Islet precursor cell (in vitro differentiated cells): ENCODE results near the gene PSMA2.
A peak's percentile ranks its signal among the peaks of the same experiment; 100 is the strongest.

ENCODE experiments used
- DNase-seq: peaks from one replicate; pipeline ENCODE4 v3.0.0-alpha.2; 2018

PSMA2 gene

GRCh38 chr7:42939457-42940240, 7.7 kb upstream of the PSMA2 start:
- DNase-seq: no peak

- no peak for DNase-seq
Observed at GRCh38 chr7:42935861-42936260, 3.9 kb upstream of the PSMA2 start.

- no peak for DNase-seq
Observed at GRCh38 chr7:42934291-42934690, 2.3 kb upstream of the PSMA2 start.

GRCh38 chr7:42932811-42933591, 1.0 kb upstream of the PSMA2 start:
- DNase-seq: no peak

- no peak for DNase-seq
Observed at GRCh38 chr7:42931447-42931833, 534 bp downstream of the PSMA2 start.

GRCh38 chr7:42930889-42931288, 1.1 kb downstream of the PSMA2 start:
- DNase-seq: no peak

- no peak for DNase-seq
Observed at GRCh38 chr7:42929449-42929848, 2.5 kb downstream of the PSMA2 start.

GRCh38 chr7:42928754-42929153, 3.2 kb downstream of the PSMA2 start:
- DNase-seq: no peak

GRCh38 chr7:42926204-42926603, 5.8 kb downstream of the PSMA2 start:
- DNase-seq: no peak

GRCh38 chr7:42925630-42926029, 6.3 kb downstream of the PSMA2 start:
- no peak for DNase-seq

- no peak for DNase-seq
Observed at GRCh38 chr7:42924223-42924838, 7.6 kb downstream of the PSMA2 start.

GRCh38 chr7:42922017-42922753, 9.8 kb downstream of the PSMA2 start:
- DNase-seq: no peak

GRCh38 chr7:42915356-42915755, 16.6 kb downstream of the PSMA2 start:
- no peak for DNase-seq

- DNase-seq: no peak
Observed at GRCh38 chr7:42914421-42915045, 17.4 kb downstream of the PSMA2 start.

GRCh38 chr7:42914009-42914408, 18.0 kb downstream of the PSMA2 start:
- no peak for DNase-seq

- DNase-seq: no peak
Observed at GRCh38 chr7:42913591-42913990, 18.4 kb downstream of the PSMA2 start.

GRCh38 chr7:42911454-42912447, 20.2 kb downstream of the PSMA2 start, which contains the start of gene C7orf25:
C7orf25 (minus strand) TSS chr7:42912070; CDS start chr7:42910900, 1,170 bp downstream.
- peak; percentile 98 for DNase-seq

- DNase-seq: no peak
Observed at GRCh38 chr7:42910306-42910705, 21.7 kb downstream of the PSMA2 start.

GRCh38 chr7:42907316-42907715, 24.7 kb downstream of the PSMA2 start:
- no peak for DNase-seq

- no peak for DNase-seq
Observed at GRCh38 chr7:42906181-42906580, 25.8 kb downstream of the PSMA2 start.

- no peak for DNase-seq
Observed at GRCh38 chr7:42902331-42902730, 29.6 kb downstream of the PSMA2 start.
